Activated T-cell treated with anti-CD3 and anti-CD28 coated beads, Interleukin-2, amount 50 U/mL, for 72 hours (primary cell): Measurements from ENCODE around the gene PRKN. TPM values are rescaled to one million over a fixed set of nuclear protein-coding genes. Genes with fewer than 3 reads are reported as not detected.

Experiments used
- ATAC-seq, 2 donors: fragments of 150-1000 bp; cut with Tn5 transposase; replicated peaks in 1 of 2; 2 replicates each; pipeline ENCODE4 v1.10.0; 2021; ENCODE audit warnings: moderate library complexity in 2 of 2, mild to moderate bottlenecking in 1 of 2
- DNase-seq, 2 donors: peaks; one replicate each; pipeline ENCODE4 v3.0.0; 2021 to 2022; ENCODE audit warnings: mixed read lengths in 1 of 2
- H3K27ac Mint-ChIP-seq: one replicate; pipeline ENCODE4 v1.8.0; 2022; ENCODE audit warnings: mild to moderate bottlenecking, moderate library complexity, mixed read lengths
- H3K27me3 Mint-ChIP-seq: one replicate; pipeline ENCODE4 v1.8.0; 2022; ENCODE audit warnings: low read depth, mixed read lengths
- H3K36me3 Mint-ChIP-seq, 2 donors: one replicate each; pipeline ENCODE4 v1.8.0; 2022; ENCODE audit warnings: mixed read lengths in 2 of 2, mild to moderate bottlenecking in 1 of 2; ENCODE audit not compliant: insufficient read depth in 2 of 2
- H3K4me1 Mint-ChIP-seq: one replicate; pipeline ENCODE4 v1.8.0; 2022; ENCODE audit warnings: low read depth, mixed read lengths
- H3K4me3 Mint-ChIP-seq, 2 donors: one replicate each; pipeline ENCODE4 v1.8.0; 2022; ENCODE audit warnings: mild to moderate bottlenecking in 2 of 2, mixed read lengths in 2 of 2, moderate library complexity in 2 of 2
- H3K9me3 Mint-ChIP-seq, 2 donors: one replicate each; pipeline ENCODE4 v1.8.0; 2022; ENCODE audit warnings: mixed read lengths in 2 of 2
- total RNA-seq, 2 donors: library from RNA; stranded (reverse); gene quantifications; one replicate each; pipeline ENCODE4 v1.2.3, GENCODE V29; 2022

PRKN gene
- 1 to 10 TPM; 2.5 to 2.8 TPM for total RNA-seq

GRCh38 chr6:162727322-162728182, at the start of gene PRKN, which contains the start of gene PACRG:
Gene PRKN, minus strand, starts transcription at chr6:162727766.
Gene PACRG, plus strand, starts transcription at chr6:162727974.
- Mint-ChIP-seq H3K36me3 (peaks cover 0 to 3% of the 10 kb centered on the region in 2 donors), H3K27me3 (no peaks in the 10 kb centered on the region), H3K27ac (peak within 1 kb of the TSS; percentile 65), H3K4me3 (peak within 1 kb of the TSS; percentile 89 to 92), H3K4me1 (peaks cover 10% of the 10 kb centered on the region), H3K9me3 (peaks cover 2% of the 10 kb centered on the region in 2 donors)
- DNase-seq, result peak; percentile 98 to 99
- ATAC-seq, result peak; percentile 95 to 96

- H3K27me3 Mint-ChIP-seq, result no peaks in the 10 kb centered on the region
- ATAC-seq (no peak), DNase-seq (no peak)
- peaks cover 10 to 13% of the 10 kb centered on the region in 2 donors for H3K9me3 Mint-ChIP-seq
- peaks cover 2 to 3% of the 10 kb centered on the region in 2 donors for H3K36me3 Mint-ChIP-seq
- no peaks in the 10 kb centered on the region for H3K4me1 Mint-ChIP-seq
- no peak overlapping the region for H3K4me3 Mint-ChIP-seq
- no peak overlapping the region for H3K27ac Mint-ChIP-seq
Measured at GRCh38 chr6:162777091-162777490, 49.5 kb upstream of the PRKN start.

GRCh38 chr6:162773996-162774395, 46.4 kb upstream of the PRKN start:
- ATAC-seq, result no peak
- no peak overlapping the region for H3K4me3 Mint-ChIP-seq
- no peaks in the 10 kb centered on the region for H3K4me1 Mint-ChIP-seq

GRCh38 chr6:162772466-162772865, 44.9 kb upstream of the PRKN start:
- H3K27me3 Mint-ChIP-seq, result no peaks in the 10 kb centered on the region
- H3K27ac Mint-ChIP-seq, result no peak overlapping the region
- no peak for DNase-seq
- no peaks in the 10 kb centered on the region for H3K36me3 Mint-ChIP-seq
- no peaks in the 10 kb centered on the region for H3K4me1 Mint-ChIP-seq
- ATAC-seq, result no peak
- H3K4me3 Mint-ChIP-seq, result no peak overlapping the region
- no peaks in the 10 kb centered on the region for H3K9me3 Mint-ChIP-seq

More at GRCh38 chr6:162773996-162774395, 46.4 kb upstream of the PRKN start:
- H3K27me3 Mint-ChIP-seq, result no peaks in the 10 kb centered on the region
- no peak for DNase-seq
- peaks cover 0 to 2% of the 10 kb centered on the region in 2 donors for H3K9me3 Mint-ChIP-seq
- no peak overlapping the region for H3K27ac Mint-ChIP-seq
- no peaks in the 10 kb centered on the region for H3K36me3 Mint-ChIP-seq

- ATAC-seq, result no peak
- H3K4me1 Mint-ChIP-seq, result no peaks in the 10 kb centered on the region
- H3K4me3 Mint-ChIP-seq, result no peak overlapping the region
- no peaks in the 10 kb centered on the region for H3K9me3 Mint-ChIP-seq
- DNase-seq, result no peak
- H3K27me3 Mint-ChIP-seq, result no peaks in the 10 kb centered on the region
- H3K36me3 Mint-ChIP-seq, result no peaks in the 10 kb centered on the region
- no peak overlapping the region for H3K27ac Mint-ChIP-seq
Measured at GRCh38 chr6:162770955-162771354, 43.4 kb upstream of the PRKN start.

GRCh38 chr6:162770136-162770535, 42.6 kb upstream of the PRKN start:
- Mint-ChIP-seq H3K4me1 (no peaks in the 10 kb centered on the region), H3K36me3 (no peaks in the 10 kb centered on the region)
- ATAC-seq, result no peak

GRCh38 chr6:162753775-162754174, 26.2 kb upstream of the PRKN start:
- Mint-ChIP-seq H3K9me3 (peaks cover 2 to 6% of the 10 kb centered on the region in 2 donors), H3K4me1 (no peaks in the 10 kb centered on the region), H3K4me3 (no peak overlapping the region), H3K27ac (no peak overlapping the region), H3K36me3 (no peaks in the 10 kb centered on the region), H3K27me3 (no peaks in the 10 kb centered on the region)
- DNase-seq, result no peak
- peak in 1 of 2 donors; percentile 53 for ATAC-seq

More at GRCh38 chr6:162770136-162770535, 42.6 kb upstream of the PRKN start:
- no peak for DNase-seq
- Mint-ChIP-seq H3K27ac (no peak overlapping the region), H3K4me3 (no peak overlapping the region), H3K27me3 (no peaks in the 10 kb centered on the region), H3K9me3 (no peaks in the 10 kb centered on the region)

- Mint-ChIP-seq H3K27me3 (no peaks in the 10 kb centered on the region), H3K36me3 (no peaks in the 10 kb centered on the region), H3K4me1 (no peaks in the 10 kb centered on the region), H3K27ac (no peak overlapping the region), H3K4me3 (no peak overlapping the region), H3K9me3 (peaks cover 2 to 6% of the 10 kb centered on the region in 2 donors)
- no peak for DNase-seq
- ATAC-seq, result no peak
Measured at GRCh38 chr6:162751211-162751859, 23.8 kb upstream of the PRKN start.

- H3K4me3 Mint-ChIP-seq, result no peak overlapping the region
- H3K27me3 Mint-ChIP-seq, result no peaks in the 10 kb centered on the region
- no peak for ATAC-seq
- H3K27ac Mint-ChIP-seq, result no peak overlapping the region
- H3K4me1 Mint-ChIP-seq, result no peaks in the 10 kb centered on the region
- no peaks in the 10 kb centered on the region for H3K36me3 Mint-ChIP-seq
- peaks cover 2 to 5% of the 10 kb centered on the region in 2 donors for H3K9me3 Mint-ChIP-seq
- no peak for DNase-seq
Measured at GRCh38 chr6:162750776-162751175, 23.2 kb upstream of the PRKN start.

GRCh38 chr6:162736961-162737360, 9.4 kb upstream of the PRKN start:
- Mint-ChIP-seq H3K27me3 (no peaks in the 10 kb centered on the region), H3K9me3 (no peaks in the 10 kb centered on the region), H3K4me1 (no peaks in the 10 kb centered on the region), H3K36me3 (peaks cover 2 to 4% of the 10 kb centered on the region in 2 donors), H3K27ac (no peak overlapping the region), H3K4me3 (no peak overlapping the region)
- ATAC-seq, result no peak
- no peak for DNase-seq

GRCh38 chr6:162733489-162733888, 5.9 kb upstream of the PRKN start:
- no peaks in the 10 kb centered on the region for H3K4me1 Mint-ChIP-seq
- H3K36me3 Mint-ChIP-seq, result peaks cover 2 to 7% of the 10 kb centered on the region in 2 donors
- DNase-seq (no peak), ATAC-seq (no peak)
- peaks cover 2% of the 10 kb centered on the region in 2 donors for H3K9me3 Mint-ChIP-seq
- no peak overlapping the region for H3K4me3 Mint-ChIP-seq
- H3K27ac Mint-ChIP-seq, result no peak overlapping the region
- H3K27me3 Mint-ChIP-seq, result no peaks in the 10 kb centered on the region

- H3K9me3 Mint-ChIP-seq, result peaks cover 2% of the 10 kb centered on the region in 2 donors
- H3K36me3 Mint-ChIP-seq, result peaks cover 2 to 7% of the 10 kb centered on the region in 2 donors
- H3K4me1 Mint-ChIP-seq, result peaks cover 10% of the 10 kb centered on the region
- DNase-seq (no peak), ATAC-seq (no peak)
- no peak overlapping the region for H3K4me3 Mint-ChIP-seq
- H3K27me3 Mint-ChIP-seq, result no peaks in the 10 kb centered on the region
- no peak overlapping the region for H3K27ac Mint-ChIP-seq
Measured at GRCh38 chr6:162730502-162730901, 2.9 kb upstream of the PRKN start.

- Mint-ChIP-seq H3K27me3 (no peaks in the 10 kb centered on the region), H3K9me3 (peaks cover 2% of the 10 kb centered on the region in 2 donors), H3K4me3 (peak overlapping the region in 1 of 2 donors; percentile 37), H3K4me1 (peaks cover 10% of the 10 kb centered on the region), H3K27ac (no peak overlapping the region), H3K36me3 (peaks cover 0 to 6% of the 10 kb centered on the region in 2 donors)
- DNase-seq (no peak), ATAC-seq (no peak)
Measured at GRCh38 chr6:162728706-162729105, 1.1 kb upstream of the PRKN start.
